NCI-H2196 (cell line): ENCODE data around the gene LINGO1.
A peak's percentile ranks its signal among the peaks of the same experiment; 100 is the strongest.

Source experiments
- DNase-seq: peaks from one replicate; lab custom pipeline; 2025; ENCODE audit not compliant: unreplicated experiment; lab: John Stamatoyannopoulos, UW

Gene LINGO1, protein sequence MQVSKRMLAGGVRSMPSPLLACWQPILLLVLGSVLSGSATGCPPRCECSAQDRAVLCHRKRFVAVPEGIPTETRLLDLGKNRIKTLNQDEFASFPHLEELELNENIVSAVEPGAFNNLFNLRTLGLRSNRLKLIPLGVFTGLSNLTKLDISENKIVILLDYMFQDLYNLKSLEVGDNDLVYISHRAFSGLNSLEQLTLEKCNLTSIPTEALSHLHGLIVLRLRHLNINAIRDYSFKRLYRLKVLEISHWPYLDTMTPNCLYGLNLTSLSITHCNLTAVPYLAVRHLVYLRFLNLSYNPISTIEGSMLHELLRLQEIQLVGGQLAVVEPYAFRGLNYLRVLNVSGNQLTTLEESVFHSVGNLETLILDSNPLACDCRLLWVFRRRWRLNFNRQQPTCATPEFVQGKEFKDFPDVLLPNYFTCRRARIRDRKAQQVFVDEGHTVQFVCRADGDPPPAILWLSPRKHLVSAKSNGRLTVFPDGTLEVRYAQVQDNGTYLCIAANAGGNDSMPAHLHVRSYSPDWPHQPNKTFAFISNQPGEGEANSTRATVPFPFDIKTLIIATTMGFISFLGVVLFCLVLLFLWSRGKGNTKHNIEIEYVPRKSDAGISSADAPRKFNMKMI

DNA sequence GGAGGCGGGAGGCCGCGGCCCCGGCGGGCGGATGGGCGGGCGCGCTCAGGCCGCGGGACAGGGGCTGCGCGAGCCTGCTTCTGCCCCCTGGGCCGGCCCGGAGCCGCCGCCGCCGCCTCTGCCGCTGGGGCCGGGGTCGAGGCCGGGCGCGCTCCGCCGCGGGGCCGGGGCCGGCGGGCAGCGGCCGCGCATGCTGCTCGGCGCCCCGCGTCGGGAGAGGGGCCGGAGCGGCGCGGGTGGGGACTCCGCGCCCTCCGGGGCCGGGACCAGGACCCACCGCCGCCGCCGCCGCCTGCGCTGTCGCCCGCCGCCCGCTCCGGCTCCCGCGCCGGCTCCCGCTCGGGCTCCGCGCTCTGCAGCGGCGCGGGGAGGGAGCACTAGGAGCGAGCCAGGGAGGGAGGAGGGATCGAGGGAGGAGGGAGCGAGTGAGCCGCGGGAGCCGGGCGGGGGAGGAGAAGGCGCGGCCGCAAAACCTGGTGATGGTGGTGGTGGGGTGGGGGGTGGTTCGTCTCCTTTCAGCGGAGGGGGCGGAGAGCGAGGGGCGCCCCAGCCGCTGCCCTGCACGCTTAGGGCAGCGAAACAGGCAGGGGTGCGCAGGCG lies at the start of gene LINGO1:
Gene LINGO1 (minus strand): TSS at position 379 of the 600 bp plus-strand sequence. CDS start 597 bp downstream, outside the sequence.
- peak; percentile 17 for DNase-seq

DNA sequence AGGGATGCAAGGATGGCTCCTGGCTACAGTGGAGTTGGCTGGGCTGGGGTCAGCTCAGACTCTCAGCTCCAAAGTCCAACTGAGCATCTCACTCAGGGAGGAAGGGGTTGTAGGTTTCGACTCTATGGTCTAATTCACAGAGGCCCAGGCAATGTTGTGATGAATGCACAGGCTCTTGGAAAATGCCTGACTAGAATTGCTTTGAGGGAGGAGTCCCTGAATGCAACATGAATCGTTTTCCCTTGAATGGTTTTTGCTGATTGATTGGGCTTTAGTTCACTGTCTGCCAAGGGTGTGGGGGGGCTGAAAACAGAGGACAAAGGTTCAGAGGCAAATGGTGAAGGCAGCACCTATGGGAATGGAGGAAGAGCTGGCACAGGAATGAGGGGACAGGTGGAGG lies 48.6 kb upstream of the LINGO1 start:
- no peak for DNase-seq

DNA sequence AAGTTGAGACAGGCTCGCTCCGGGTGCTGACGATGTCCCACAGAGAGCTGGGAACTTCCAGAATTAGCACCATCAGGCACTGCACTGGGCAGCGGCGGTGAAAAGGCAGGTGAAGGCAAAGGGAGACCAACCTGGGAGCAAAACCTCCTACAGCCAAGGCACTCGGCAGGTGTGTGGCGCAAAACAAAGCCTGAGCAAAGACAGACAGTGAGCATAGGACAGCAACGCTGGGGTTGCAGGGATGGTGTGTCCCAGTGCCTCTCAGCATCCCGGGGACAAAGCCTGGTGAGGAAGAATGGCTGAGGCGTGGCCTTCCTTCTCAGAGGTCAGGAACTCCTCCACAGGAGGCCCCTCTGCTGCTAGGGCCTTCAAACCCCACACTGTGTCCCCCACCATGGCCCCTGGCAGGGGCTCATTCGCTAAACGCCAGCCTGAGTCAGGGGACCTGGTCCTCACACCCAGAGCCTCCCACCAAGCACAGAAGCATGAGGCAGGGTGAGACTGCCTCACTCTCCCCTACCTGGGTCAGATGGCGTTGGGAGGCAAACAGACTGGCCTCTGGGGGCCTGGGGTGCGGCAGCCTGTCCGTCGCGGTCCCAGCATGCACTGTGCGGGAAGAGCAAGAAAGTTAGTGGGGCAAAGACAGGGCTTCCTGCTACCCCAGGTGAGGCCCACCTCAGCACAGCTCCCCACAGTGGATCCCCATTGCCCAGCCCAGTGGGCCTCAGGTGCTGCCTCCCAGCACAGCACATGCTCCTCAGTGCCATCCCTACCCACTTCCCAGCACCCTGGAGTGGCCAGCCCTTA lies 44.1 kb upstream of the LINGO1 start:
- no peak for DNase-seq

DNA sequence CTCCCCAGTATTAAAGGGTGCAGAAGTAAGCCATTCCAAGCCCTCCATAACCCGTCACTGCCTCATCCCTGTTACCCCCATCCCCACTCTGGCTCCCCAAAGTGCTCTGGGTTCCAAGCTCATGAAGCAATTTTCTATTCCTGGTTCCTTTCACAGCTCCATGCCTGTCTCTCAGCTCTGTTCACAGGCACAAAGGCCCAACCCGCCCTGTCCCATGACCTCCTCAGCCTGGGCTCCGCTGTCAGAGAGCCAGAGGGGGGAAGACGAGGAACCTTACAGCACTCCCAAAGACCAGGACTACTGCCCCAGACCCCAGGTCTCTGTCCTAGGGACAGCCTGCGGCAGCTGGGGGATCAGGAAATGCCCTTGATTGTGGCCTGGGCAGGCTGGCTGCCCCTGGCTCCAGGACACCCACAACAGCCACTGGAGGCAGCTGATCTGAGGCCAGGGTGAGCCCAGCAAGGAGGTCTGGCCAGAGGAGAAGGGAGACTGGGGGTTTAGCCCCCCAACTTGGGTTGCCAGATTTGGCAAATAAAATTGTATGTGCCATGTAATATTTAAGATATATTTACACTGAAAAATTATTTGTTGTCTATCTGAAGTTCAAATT lies 43.2 kb upstream of the LINGO1 start:
- DNase-seq = no peak

DNA sequence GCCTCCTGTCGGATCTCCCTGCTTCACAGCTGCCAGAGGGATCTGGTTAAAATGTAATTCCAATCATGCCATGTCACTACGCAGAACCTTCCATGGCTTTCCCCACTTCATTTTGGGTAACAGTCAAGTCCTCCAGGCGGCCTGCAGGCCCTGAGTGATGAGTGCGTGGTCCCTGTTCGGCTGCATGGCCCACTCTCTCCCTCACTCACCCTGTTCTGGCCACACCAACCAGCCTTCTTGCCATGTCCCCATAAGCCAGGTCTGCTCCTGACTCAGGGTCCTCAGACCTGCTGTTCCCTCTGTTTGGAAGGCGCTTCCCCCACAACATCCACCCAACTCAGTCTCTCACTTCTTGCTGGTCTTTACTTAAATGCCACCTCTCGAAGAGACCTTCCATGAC lies 41.6 kb upstream of the LINGO1 start:
- DNase-seq = no peak

DNA sequence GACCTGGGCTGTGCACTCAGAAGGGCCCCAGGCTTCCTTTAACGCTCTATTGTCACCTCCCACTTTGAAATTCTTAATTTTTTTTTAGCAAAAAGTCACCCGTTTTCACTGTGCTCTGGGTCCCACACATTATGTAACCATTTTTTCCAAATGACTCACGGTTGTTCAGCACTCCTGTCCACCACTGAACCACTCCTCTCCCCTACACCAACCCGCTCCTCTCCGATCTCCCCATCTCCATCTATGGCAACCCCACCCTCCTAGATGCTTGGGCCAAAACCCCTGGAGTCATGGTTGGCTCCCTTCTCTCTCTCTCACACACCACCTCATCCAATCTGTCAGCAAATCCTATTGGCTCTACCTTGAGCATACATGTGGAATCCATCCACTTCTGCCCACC lies 41.2 kb upstream of the LINGO1 start:
- no peak for DNase-seq

DNA sequence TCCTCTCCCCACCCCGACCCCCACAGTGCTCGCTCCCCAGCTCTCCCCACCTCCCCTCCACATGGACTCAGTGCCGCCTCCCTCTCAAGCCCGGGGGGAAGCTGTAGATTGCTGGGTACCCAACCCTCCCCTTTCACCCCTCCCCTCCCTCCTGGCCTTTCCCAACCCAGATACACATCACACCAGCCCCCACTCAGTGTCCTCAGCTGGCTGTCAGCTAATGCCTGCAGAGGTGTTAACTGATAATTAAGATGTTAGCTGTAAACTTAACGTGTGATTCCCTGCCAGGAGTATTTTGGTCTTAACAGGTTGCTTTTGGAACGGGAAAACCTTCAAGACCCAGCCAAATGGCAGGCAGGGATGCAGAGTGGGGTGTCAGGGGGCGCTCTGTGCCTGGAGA lies 39.4 kb upstream of the LINGO1 start:
- no peak for DNase-seq

DNA sequence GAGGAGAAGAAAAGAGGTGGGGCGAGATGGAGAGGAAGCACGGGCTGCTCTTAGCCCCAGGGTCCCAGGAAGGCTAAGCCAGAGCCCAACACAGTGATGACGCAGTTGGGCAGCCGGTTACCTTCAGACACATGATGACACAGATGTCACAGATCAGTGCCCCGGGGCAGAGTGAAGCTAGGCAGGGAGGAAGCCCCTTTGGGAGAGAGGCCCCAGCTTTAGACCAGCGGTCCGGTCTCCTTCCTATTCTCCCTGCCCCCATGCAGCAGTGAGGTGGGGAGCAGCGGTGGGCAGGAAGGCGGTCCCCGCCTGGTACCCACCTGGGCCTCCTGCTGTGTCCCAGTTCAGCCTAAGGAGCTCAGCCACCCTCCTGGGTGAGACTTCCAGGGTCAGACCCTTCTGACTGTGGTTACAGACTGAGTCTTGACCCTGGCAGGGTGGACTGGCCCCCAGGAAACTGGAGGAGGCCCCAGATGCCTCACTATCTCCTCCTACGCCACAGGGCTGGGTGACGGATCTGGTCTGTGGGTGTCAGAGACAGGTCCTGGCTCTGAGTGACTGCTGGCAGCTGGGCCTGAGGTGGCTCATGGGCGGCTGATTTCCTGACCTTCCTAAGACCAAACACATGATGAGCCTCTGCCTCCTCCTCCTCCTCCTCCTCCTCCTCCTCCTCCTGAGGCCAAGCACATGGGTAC lies 38.8 kb upstream of the LINGO1 start:
- DNase-seq = no peak

DNA sequence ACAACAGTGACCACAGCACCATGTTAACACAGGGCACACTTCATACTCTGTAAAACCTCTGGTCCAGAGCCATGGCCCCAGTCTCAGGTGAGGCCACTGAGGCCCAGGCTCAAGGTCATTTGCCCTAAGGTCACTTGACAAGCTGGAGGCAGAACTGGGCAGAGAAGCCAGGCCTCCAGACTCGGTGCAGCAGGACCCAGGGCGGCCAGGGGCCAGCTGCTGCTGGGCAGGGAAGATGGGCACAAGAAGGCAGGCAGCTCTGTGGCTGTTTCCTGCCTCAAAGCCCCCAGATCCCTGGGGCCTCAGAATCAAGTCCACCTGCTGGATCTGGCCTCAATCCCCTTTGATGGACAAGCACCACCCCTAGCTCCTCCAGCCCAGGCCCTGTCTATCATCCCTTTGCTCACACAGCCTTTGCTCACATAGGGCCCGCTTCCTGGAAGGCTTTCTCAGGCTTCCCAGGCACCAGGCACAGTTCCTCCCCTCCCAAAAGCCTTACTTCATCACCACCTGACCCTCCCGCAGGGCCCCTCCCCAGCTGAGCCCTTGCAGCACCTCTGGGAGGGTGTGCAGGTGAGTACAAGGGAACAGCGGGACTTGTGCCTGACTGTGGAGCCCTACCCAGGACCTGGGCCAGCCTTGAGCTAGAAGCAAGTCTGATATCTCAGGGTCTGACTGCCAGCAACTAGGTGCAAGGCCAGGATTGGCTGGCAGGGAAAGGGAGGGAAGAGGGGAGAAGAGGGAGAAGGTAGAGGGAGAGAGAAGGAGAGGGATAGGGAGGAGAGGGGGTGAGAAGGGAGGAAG lies 38.0 kb upstream of the LINGO1 start:
- DNase-seq = no peak

DNA sequence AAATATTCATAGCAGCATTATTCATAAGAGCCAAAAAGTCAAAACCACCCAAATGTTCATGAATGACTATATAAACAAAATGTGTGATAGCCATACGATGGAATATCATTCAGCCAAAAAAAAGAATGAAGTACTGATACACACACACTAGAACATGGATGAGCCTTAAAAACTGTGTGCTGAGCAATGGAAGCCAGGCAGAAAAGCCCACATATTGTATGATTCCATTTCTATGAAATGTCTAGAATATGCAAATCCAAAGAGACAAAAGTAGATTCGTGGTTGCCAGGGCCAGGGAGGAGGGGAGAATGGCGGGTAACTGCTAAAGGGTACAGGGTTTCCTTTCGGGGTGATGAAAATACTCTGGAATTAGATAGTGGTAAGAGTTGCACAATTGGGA lies 37.2 kb upstream of the LINGO1 start:
- DNase-seq = no peak

DNA sequence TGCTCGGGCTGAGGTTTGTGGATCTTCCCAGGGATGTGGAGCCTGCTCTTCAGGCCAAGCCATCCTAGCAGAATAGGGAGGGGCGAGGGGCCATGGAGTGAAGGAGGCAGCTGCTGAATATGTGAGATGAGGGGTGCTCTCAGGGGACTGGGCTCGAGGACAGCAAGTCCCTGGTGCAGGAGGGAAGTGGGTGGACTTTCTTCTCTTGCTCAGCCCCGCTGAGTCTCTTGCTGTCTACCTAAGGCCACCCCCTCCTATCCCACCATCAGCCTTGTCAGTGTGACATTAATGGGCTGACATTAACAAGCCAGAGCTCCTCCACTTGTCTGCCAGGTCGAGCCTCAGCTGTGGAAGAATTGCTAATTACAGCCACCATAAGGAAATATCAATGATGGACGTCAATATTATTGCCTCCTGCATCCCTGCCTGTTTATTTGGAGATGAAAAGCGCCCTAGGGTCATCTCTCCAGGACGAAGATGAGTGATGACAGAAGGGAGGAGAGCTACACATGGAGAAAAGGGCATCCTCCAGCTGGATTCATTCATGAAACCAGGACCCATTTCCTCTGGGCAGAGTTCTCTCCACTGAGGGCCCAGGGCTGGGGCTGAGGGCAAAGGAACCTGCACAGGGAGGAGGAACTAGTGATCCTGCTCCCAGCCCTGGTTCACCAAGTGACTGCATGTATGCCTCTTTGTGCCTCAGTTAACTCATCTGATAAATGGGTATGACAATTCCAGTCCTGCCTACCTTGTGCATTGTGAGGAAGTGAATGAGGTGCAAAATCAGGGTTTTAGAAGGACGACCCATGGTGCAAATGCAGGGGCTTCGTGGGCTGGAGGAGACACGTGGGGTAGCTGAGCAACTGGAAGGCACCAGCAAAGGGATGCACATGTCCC lies 34.9 kb upstream of the LINGO1 start:
- DNase-seq = no peak

DNA sequence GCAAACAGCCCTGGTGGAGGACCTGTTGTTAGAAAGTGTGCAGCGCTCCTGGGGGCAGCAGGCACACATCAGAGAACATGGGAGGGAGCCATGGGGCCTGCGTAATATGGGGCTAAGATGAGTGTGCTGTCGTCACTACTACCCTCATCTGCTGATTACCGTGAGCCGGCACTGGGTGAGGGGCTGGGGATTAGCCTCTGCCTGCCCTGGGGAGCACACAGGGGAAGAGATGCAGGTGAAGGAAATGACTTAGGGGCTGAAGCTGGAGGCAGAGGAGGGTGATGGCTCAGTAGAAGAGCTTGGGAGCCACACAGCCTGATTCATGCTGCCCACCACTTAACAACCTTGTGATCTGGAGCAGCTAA lies 33.6 kb upstream of the LINGO1 start:
- no peak for DNase-seq

DNA sequence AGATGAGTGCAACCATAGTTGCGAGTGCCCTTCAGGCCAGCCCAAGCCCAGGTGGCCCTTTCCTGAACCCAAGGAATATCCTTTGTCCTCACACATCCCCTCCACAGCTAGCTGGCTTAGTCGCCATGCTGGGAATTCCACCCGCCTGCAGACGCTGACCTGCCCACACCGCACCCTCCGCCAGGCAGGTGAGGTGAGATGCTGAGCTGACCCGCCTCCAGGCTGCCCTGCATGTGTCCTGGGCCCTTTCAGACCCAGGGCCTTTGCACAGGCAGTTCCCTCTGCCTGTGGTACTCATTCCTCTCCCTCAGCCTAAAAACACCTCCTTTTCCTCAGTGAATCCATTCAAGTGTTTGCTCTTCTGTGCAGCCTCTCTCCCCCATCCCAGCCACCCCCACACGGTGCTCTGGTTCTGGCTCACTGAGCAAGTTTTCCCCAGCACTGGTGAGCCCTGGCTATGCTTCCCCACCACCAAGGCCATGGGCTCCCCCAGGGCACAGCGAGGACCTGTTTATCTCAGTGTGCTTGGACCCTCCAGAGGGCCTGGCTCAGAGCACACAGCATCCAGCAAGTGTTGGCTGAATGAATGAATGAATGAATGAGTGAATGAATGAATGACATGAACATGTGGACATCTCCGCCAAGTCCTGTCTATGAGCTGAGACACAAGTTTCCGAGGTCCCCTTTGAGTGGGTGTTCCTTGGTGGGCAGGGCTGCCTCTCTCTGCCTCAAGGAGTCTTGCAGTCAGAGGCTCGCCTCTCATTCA lies 33.0 kb upstream of the LINGO1 start:
- DNase-seq = no peak

DNA sequence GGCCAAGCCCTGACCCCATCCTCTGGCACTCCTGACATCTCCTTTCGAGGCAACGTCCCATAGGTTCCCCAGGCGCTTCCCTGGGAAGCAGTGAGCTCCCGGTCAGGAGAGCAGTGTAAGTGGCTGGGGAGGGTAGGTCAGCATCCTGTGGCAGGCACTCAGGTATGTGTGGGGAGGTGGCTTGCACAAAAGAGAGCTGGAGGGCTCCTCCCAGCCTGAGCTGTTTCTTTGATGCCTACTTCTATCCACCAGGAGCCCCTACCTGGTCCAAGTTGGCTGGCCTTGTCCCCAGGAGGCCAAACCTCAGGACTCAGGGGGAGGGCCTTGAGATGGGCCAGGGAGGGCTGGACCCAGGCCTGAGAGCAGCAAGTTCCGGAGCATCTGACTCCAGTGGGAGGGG lies 31.7 kb upstream of the LINGO1 start:
- no peak for DNase-seq

DNA sequence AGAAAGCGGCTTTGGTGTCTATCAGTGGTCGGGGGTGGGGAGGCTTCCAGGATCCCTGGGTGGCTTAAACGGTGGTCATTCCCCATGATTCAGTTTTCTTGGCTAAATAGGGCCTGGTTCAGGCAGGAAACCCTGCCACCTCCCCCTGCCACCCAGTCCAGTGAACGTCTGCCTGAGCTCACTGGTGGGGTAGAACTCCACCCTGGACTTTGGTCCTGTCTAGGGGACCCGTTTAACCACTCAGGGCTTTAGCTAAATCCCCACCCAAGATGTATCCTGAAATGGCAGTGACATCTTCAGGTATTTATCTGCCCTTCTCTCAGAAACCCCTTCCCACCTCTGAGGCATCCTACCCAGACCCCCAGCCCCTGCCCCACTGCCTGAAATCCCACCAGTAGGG lies 30.5 kb upstream of the LINGO1 start:
- DNase-seq = no peak

DNA sequence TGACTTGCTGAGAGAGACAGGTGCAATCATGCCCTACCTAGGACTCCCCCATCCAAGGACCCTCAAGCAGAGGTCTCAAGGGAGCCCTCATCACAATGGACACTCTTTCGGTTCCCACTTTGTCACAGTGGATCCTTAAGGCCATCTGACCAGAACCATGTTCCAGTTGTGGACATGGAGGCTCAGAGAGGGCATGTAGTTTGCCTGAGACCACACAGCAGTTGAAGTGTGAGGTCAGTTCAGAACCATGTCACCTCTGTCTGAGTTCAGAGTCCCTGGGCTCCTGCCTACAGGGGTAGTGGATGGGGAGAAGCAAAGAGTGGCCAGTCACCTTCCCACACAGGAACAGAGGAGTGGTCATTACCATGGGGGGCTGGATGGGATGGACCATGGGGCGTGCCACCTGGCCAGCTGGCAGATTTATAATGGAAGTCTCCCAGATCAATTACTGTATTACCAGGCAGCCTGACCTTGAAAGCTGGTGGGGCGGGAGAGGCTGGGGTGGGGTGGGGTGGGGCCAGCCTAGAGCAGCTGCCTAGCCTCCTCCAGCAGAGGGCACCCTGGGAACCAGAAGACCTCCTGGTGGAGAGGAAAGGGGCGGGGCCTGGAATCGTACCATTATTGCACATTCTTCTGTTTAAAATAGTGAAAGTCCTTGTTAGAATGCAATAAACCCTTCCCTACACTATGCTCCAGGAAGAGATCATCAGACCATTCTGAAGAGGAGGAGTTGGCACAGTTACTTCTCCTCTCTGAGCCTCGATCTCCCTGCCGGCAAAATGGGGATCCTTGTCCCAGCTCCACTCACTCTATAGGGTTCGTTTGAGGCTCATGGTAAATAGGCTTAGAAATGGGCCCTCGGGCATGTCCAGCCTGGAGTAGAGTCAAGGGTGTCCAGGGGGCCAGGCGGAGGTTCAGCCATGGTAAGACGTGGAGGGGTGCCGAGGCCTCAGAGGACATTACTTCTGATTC lies 26.9 kb upstream of the LINGO1 start:
- DNase-seq = peak; percentile 48

DNA sequence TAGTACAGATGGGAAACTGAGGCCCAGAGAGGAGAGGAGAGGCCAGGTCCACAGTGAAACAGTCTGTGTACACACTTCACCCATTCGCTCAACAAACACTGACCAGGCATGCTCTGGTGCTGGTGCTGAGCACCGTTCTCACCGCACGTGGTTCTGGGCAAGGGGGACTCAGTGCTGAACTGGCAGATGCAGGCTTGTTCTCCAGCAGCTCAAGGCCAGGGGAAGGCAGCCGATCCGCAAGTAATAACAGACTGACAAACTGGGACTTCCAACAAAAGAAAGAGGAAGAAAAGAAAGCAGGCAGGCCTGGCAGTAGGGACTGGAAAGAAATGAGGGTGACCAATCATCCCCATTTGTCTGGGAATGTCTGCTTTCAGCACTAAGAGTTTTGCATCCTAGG lies 25.6 kb upstream of the LINGO1 start:
- DNase-seq = no peak
